Right cardiac atrium (tissue), 5 donors: ENCODE measurements around the gene KDM2B. TPM values are rescaled to one million over a fixed set of nuclear protein-coding genes. Genes with fewer than 3 reads are reported as not detected.

Experiments
- ATAC-seq, 2 donors: fragments of 200-7000 bp; cut with Tn5 transposase; one replicate each; pipeline versions ENCODE4 v1.8.0 to v1.9.1; 2020; ENCODE audit warnings: moderate library complexity in 2 of 2, mild to moderate bottlenecking in 1 of 2
- DNase-seq, 3 donors: peaks; one replicate each; pipeline ENCODE4 v3.0.0-alpha.2; 2020
- H3K27ac ChIP-seq: one replicate; pipeline ENCODE4 v1.5.1; 2013; ENCODE audit warnings: mild to moderate bottlenecking, low read length, control low read depth, moderate library complexity
- H3K27me3 ChIP-seq: one replicate; pipeline ENCODE4 v1.6.1; 2013; ENCODE audit not compliant: control insufficient read depth, insufficient read depth
- H3K4me1 ChIP-seq: one replicate; pipeline ENCODE4 v1.6.1; 2013; ENCODE audit warnings: low read length; ENCODE audit not compliant: control insufficient read depth, insufficient read depth
- H3K4me3 ChIP-seq: one replicate; pipeline ENCODE4 v1.5.1; 2013; ENCODE audit warnings: low read length, control low read depth
- H3K9me3 ChIP-seq: one replicate; pipeline ENCODE4 v1.6.1; 2013; ENCODE audit warnings: low read length; ENCODE audit not compliant: control insufficient read depth
- WGBS: extraction: QIAGEN DNeasy Blood & Tissue Kit; methylation state at CpG from one replicate; pipeline ENCODE4 v1.1.7; 2013; 5-methylcytosine and 5-hydroxymethylcytosine counted together
- intact Hi-C, 4 donors: fragments of 100-400 bp; cut with DNase I; formaldehyde crosslinking; loops; one replicate each; pipeline versions ENCODE4 v1.11.0 to v1.14.0; 2022 to 2023
- polyA plus RNA-seq: library from polyadenylated mRNA; stranded (reverse); fragments of 200-250 nt; gene quantifications from one replicate; pipeline ENCODE4 v1.2.3, GENCODE V29; 2013
- total RNA-seq, 4 donors: library from RNA; stranded (reverse); fragmentation: NEBNext Ultra II Directional; extraction: Animal tissue kit (Norgen Biotek cat#: 25700); gene quantifications; one replicate each; pipeline ENCODE4 v1.2.1, GENCODE V29; 2021
- donor health status: healthy with polysubstance abuse.
- donor health status: DM: no; HTN: yes; CAD: no.
- donor health status: DM: no; HTN: no; CAD: no.
- donor health status: DM: no; HTN: yes; CAD: no; lungs with severe emphysema.
- donor health status: DM: yes; HTN: yes; CAD: no.

Gene KDM2B
- total and polyA plus RNA-seq, 5 donors, result 6.1 to 16.0 (median 13.0) TPM

GRCh38 chr12:121420109-121420508 lies 160.7 kb downstream of the KDM2B start:
- Histone ChIP-seq H3K4me1 (peaks cover 6% of the 10 kb centered on the region), H3K27me3 (no peaks in the 10 kb centered on the region), H3K9me3 (no peaks in the 10 kb centered on the region), H3K4me3 (no peak overlapping the region), H3K27ac (no peak overlapping the region)
- DNase-seq, result no peak
- 92% methylated on average over 6 of the region's 6 CpGs for WGBS
- no peak for ATAC-seq
- intact Hi-C loops, result no loop called here

- DNase-seq, result no peak
- intact Hi-C loops, result no loop called here
- Histone ChIP-seq H3K9me3 (no peaks in the 10 kb centered on the region), H3K4me1 (peaks cover 3% of the 10 kb centered on the region), H3K27me3 (no peaks in the 10 kb centered on the region), H3K27ac (no peak overlapping the region), H3K4me3 (no peak overlapping the region)
- 76% methylated on average over 6 of the region's 6 CpGs for WGBS
- peak; percentile 37 to 45 for ATAC-seq
Observed at GRCh38 chr12:121417847-121418246, 163.0 kb downstream of the KDM2B start.

GRCh38 chr12:121413917-121414316 lies 166.9 kb downstream of the KDM2B start:
- H3K4me3 ChIP-seq, result no peak overlapping the region
- no peak overlapping the region for H3K27ac ChIP-seq
- no peak for DNase-seq
- ATAC-seq, result no peak
- no peaks in the 10 kb centered on the region for H3K27me3 ChIP-seq
- peaks cover 4% of the 10 kb centered on the region for H3K4me1 ChIP-seq
- WGBS, result 93% methylated on average over 1 of the region's 1 CpG
- no peaks in the 10 kb centered on the region for H3K9me3 ChIP-seq
- intact Hi-C loops, result no loop called here

GRCh38 chr12:121405211-121405610 lies 175.6 kb downstream of the KDM2B start:
- DNase-seq, result no peak
- WGBS, result 96% methylated on average over 2 of the region's 2 CpGs
- Histone ChIP-seq H3K4me1 (peaks cover 4% of the 10 kb centered on the region), H3K27me3 (no peaks in the 10 kb centered on the region), H3K9me3 (no peaks in the 10 kb centered on the region), H3K4me3 (no peak overlapping the region), H3K27ac (no peak overlapping the region)
- ATAC-seq, result no peak
- intact Hi-C loops, result no loop called here

- WGBS, result 95% methylated on average over 1 of the region's 1 CpG
- intact Hi-C loops, result no loop called here
Observed at GRCh38 chr12:121404734-121405133, 176.1 kb downstream of the KDM2B start.

GRCh38 chr12:121403721-121404120 lies 177.1 kb downstream of the KDM2B start:
- WGBS, result 91% methylated on average over 5 of the region's 5 CpGs
- intact Hi-C loops, result no loop called here
- H3K27ac ChIP-seq, result no peak overlapping the region

More at GRCh38 chr12:121404734-121405133, 176.1 kb downstream of the KDM2B start:
- no peaks in the 10 kb centered on the region for H3K9me3 ChIP-seq
- H3K4me3 ChIP-seq, result no peak overlapping the region
- no peak for ATAC-seq
- H3K27ac ChIP-seq, result no peak overlapping the region
- no peak for DNase-seq
- no peaks in the 10 kb centered on the region for H3K27me3 ChIP-seq
- peaks cover 4% of the 10 kb centered on the region for H3K4me1 ChIP-seq

GRCh38 chr12:121400332-121401139 lies 180.3 kb downstream of the KDM2B start:
- whole genome bisulfite sequencing, result 1% methylated on average over 48 of the region's 48 CpGs
- Histone ChIP-seq H3K27me3 (no peaks in the 10 kb centered on the region), H3K9me3 (no peaks in the 10 kb centered on the region), H3K27ac (peak overlapping the region; percentile 75), H3K4me3 (peak overlapping the region; percentile 79), H3K4me1 (peaks cover 3% of the 10 kb centered on the region)
- peak in 2 of 3 donors; percentile 42 to 73 for DNase-seq
- peak; percentile 70 to 77 for ATAC-seq
- intact Hi-C loops, result no loop called here

More at GRCh38 chr12:121403721-121404120, 177.1 kb downstream of the KDM2B start:
- ATAC-seq, result no peak
- peaks cover 3% of the 10 kb centered on the region for H3K4me1 ChIP-seq
- H3K4me3 ChIP-seq, result no peak overlapping the region
- no peaks in the 10 kb centered on the region for H3K9me3 ChIP-seq
- no peaks in the 10 kb centered on the region for H3K27me3 ChIP-seq
- DNase-seq, result no peak

- Histone ChIP-seq H3K4me1 (peaks cover 3% of the 10 kb centered on the region), H3K4me3 (peak within 1 kb of the TSS; percentile 79), H3K9me3 (no peaks in the 10 kb centered on the region), H3K27me3 (no peaks in the 10 kb centered on the region), H3K27ac (peak within 1 kb of the TSS; percentile 80)
- intact Hi-C loops, result no loop called here
- ATAC-seq (peak; percentile 99), DNase-seq (peak; percentile 99 to 100 (median 100))
- under 1% methylated on average over 77 of the region's 77 CpGs for WGBS
Observed at GRCh38 chr12:121399391-121400331, 181.2 kb downstream of the KDM2B start, which contains the start of gene RNF34. Gene RNF34 (plus strand): TSS chr12:121400118. CDS start chr12:121400213, 95 bp downstream.

GRCh38 chr12:121398355-121398754 lies 182.5 kb downstream of the KDM2B start:
- H3K27ac ChIP-seq, result no peak overlapping the region
- H3K4me3 ChIP-seq, result no peak overlapping the region
- WGBS, result 97% methylated on average over 5 of the region's 5 CpGs
- no peaks in the 10 kb centered on the region for H3K9me3 ChIP-seq
- H3K4me1 ChIP-seq, result peaks cover 3% of the 10 kb centered on the region
- ATAC-seq (no peak), DNase-seq (no peak)
- intact Hi-C loops, result no loop called here
- no peaks in the 10 kb centered on the region for H3K27me3 ChIP-seq

- no peaks in the 10 kb centered on the region for H3K9me3 ChIP-seq
- ATAC-seq (no peak), DNase-seq (no peak)
- H3K27me3 ChIP-seq, result no peaks in the 10 kb centered on the region
- WGBS, result 95% methylated on average over 14 of the region's 14 CpGs
- peaks cover 3% of the 10 kb centered on the region for H3K4me1 ChIP-seq
- no peak overlapping the region for H3K27ac ChIP-seq
- no peak overlapping the region for H3K4me3 ChIP-seq
- intact Hi-C loops, result no loop called here
Observed at GRCh38 chr12:121397521-121397920, 183.3 kb downstream of the KDM2B start.

GRCh38 chr12:121392325-121392716 lies 188.5 kb downstream of the KDM2B start:
- 84% methylated on average over 3 of the region's 3 CpGs for WGBS
- no peak overlapping the region for H3K4me3 ChIP-seq
- no peaks in the 10 kb centered on the region for H3K4me1 ChIP-seq
- DNase-seq (no peak), ATAC-seq (no peak)
- intact Hi-C loops, result no loop called here
- H3K9me3 ChIP-seq, result no peaks in the 10 kb centered on the region
- H3K27me3 ChIP-seq, result no peaks in the 10 kb centered on the region
- H3K27ac ChIP-seq, result no peak overlapping the region
